ENCODE data around the gene MYO18A.
"Not testable (repeated sequence)": the region's sequence is repeated elsewhere in the genome, so short reads cannot be mapped to it uniquely, and the experiment has no call there.

Gene MYO18A

DNA sequence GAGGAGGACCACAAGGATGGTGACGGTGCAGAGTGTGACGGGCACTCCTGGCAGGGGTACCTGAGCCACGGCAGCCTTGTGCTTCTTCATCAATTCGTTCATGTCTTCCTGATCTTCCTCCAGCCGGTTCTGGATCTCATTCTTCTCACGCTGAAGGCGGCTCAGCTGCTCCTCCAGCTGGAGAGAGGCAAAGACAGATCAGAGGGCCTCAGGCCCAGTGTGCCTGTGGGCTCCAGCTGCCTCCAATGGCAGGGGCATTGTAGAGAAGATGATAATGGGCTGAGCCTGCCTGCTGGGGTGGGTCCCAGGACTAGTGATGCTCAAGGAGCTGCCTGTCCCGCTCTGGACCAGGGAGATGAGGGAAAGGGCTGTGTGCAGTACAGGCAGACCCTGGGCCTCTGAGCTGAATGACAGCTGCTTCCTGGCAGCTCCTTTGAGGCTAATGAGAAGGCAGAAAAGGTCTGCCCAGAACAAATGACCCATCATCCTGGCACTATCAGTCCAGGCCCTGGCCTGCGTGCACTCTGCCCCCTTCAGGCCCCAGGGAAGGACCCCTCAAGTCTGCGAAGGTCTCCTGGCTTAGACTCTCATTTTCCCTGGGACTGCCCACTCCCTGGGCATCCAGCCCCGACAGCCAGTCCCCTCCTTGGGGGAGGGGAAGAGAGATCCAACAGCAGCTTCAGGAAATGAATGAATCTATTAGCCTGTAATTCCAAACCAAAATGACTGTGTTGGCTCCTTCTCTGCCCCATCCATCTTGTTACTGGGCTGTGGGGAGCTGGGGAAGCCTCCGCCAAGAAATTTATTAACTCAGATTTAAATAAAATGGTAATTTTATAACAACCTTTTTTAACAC lies 89.2 kb downstream of the MYO18A start:
- H3K36me3 ChIP-seq (ENCODE audit: insufficient read depth, low read length): peaks cover 50% of the 10 kb centered on the region
- H3K27me3 ChIP-seq (ENCODE audit: control insufficient read depth, insufficient read depth, low read length): no peaks in the 10 kb centered on the region
- H3K4me3 ChIP-seq (ENCODE audit: low read length): no peak overlapping the region
- H3K4me2 ChIP-seq (ENCODE audit: low read length): no peak overlapping the region
- no peak overlapping the region for H3K9ac ChIP-seq (ENCODE audit: low read depth, low read length)
- no peaks in the 10 kb centered on the region for H3K9me3 ChIP-seq (replicated peaks; ENCODE audit: low read length)
- H3K4me1 ChIP-seq (ENCODE audit: control insufficient read depth, insufficient read depth, low read length): no peaks in the 10 kb centered on the region

DNA sequence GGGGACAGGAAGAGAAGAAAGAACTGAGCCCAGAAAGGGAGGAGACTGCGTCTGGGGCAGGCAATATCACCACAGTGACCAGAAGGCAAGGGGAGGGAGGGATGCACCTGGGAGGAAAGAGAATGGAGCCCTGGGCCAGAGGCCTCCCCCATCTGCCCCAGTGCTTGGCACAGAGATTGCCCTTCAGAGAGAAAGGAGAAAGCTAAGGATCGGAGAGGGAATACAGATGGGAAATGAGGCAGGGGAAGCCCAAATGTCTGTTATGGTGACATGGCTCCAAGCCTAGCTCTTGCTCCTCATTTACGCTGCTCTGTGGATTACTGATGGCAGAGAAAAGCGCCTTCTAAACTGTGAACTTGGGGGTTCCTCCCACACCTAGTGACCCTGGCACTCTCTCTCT lies 90.1 kb downstream of the MYO18A start:
- Histone ChIP-seq H3K9ac (ENCODE audit: low read depth, low read length) (no peak overlapping the region), H3K4me2 (ENCODE audit: low read length) (no peak overlapping the region), H3K27me3 (ENCODE audit: control insufficient read depth, insufficient read depth, low read length) (no peaks in the 10 kb centered on the region), H3K4me1 (ENCODE audit: control insufficient read depth, insufficient read depth, low read length) (no peaks in the 10 kb centered on the region), H3K4me3 (ENCODE audit: low read length) (no peak overlapping the region), H3K9me3 (replicated peaks; ENCODE audit: low read length) (no peaks in the 10 kb centered on the region), H3K36me3 (ENCODE audit: insufficient read depth, low read length) (peaks cover 57% of the 10 kb centered on the region)

DNA sequence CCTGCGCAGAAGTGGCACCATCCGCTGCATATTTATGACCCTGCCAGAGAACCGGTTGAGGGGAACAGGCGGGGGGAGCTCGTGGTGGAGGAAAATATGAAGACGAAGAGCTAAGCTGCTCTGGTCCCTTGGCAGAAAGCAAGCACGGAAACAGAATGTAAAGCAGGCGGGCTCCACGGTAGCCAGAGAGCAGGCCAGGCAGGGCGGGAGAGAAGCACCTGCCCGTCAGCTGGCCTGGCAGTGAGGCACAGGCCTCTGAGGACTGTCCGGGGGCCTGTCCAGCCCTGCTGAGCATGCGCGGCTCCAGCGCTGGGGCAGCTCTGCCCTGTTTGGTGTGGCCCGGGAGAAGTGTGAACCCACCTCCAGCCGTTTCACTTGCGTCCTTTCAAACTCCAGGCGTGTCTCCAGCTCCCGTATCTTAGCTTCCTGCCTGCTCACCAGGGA lies 90.6 kb downstream of the MYO18A start:
- no peaks in the 10 kb centered on the region for H3K4me1 ChIP-seq (ENCODE audit: control insufficient read depth, insufficient read depth, low read length)
- no peaks in the 10 kb centered on the region for H3K9me3 ChIP-seq (replicated peaks; ENCODE audit: low read length)
- H3K4me2 ChIP-seq (ENCODE audit: low read length): no peak overlapping the region
- peaks cover 54% of the 10 kb centered on the region for H3K36me3 ChIP-seq (ENCODE audit: insufficient read depth, low read length)
- no peaks in the 10 kb centered on the region for H3K27me3 ChIP-seq (ENCODE audit: control insufficient read depth, insufficient read depth, low read length)
- no peak overlapping the region for H3K4me3 ChIP-seq (ENCODE audit: low read length)
- H3K9ac ChIP-seq (ENCODE audit: low read depth, low read length): no peak overlapping the region

DNA sequence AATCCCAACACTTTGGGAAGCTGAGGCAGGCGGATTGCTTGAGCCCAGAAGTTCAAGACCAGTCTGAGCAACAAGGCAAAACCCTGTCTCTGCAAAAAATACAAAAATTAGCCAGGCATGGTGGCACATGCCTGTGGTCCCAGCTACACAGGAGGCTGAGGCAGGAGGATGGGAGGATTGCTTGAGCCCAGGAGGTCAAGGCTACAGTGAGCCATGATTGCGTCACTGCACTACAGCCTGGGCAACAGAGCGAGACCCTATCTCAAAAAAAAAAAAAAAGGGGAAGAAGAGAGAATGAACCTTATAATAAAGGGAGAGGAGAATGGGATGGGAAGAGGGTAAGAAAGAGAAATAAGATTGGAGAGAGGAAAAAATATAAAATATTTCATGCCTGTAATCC lies 91.4 kb downstream of the MYO18A start:
- not testable (repeated sequence) for H3K4me3 ChIP-seq (ENCODE audit: low read length); H3K9me3 ChIP-seq (replicated peaks; ENCODE audit: low read length); H3K4me2 ChIP-seq (ENCODE audit: low read length); H3K9ac ChIP-seq (ENCODE audit: low read depth, low read length); H3K4me1 ChIP-seq (ENCODE audit: control insufficient read depth, insufficient read depth, low read length); H3K27me3 ChIP-seq (ENCODE audit: control insufficient read depth, insufficient read depth, low read length)
- H3K36me3 ChIP-seq (ENCODE audit: insufficient read depth, low read length): peaks cover 47% of the 10 kb centered on the region

DNA sequence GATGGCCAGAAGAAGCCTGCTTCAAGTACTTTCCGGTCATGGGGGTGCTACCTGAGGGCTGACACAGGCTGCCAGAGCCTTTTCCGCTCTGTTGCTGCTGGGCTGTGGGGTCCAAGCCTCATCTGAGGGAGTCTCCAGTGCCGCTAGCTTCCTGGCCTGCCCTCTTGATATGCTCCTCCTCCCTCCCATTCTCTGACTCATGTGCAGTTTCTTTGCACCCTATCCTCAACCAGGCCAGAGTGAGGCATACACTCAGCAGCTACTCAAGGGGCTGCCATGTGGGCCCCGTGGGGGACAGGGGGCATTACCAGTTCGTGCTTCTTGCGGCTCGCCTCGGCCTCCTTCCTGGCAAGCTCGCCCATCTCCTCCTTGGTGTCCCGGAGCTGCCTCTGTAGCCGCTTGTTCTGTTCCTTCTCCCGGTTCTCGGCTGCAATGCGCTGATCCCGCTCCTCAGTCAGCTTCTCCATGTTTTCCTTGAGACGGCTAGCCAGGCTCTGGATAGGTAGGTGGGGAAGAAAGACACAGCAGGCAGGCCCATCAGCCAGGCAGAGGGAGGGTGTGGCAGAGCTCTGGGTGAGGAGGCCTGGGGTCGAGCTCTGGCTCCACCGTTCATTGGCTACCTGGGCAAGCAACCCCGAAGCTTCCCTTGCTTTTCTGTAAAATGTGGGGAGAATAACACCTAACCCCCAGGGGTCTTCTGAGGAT lies 93.4 kb downstream of the MYO18A start:
- Histone ChIP-seq H3K9me3 (replicated peaks; ENCODE audit: low read length) (no peaks in the 10 kb centered on the region), H3K27me3 (ENCODE audit: control insufficient read depth, insufficient read depth, low read length) (no peaks in the 10 kb centered on the region), H3K4me3 (ENCODE audit: low read length) (no peak overlapping the region), H3K4me1 (ENCODE audit: control insufficient read depth, insufficient read depth, low read length) (no peaks in the 10 kb centered on the region), H3K4me2 (ENCODE audit: low read length) (no peak overlapping the region), H3K36me3 (ENCODE audit: insufficient read depth, low read length) (peaks cover 36% of the 10 kb centered on the region), H3K9ac (ENCODE audit: low read depth, low read length) (no peak overlapping the region)

DNA sequence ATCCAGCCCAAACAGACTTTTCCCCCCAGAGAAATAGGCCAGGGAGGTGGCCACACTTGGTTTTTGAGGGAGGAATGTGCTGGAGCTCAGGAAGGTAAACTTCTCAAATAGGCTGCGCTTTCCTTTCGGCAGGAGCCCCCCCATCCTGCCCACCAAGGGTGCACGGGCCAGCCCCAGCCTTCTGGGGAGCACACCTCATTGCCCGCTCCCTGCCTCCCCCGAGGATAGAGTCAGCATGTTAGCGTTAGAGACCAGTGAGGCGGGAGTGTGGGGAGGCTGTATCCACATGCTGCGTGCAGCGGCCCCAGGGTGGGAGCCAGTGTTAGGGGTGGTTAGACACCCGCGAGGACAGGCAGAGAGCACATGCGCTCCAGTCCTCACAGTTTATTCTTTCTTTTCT lies 95.0 kb downstream of the MYO18A start:
- H3K27me3 ChIP-seq (ENCODE audit: control insufficient read depth, insufficient read depth, low read length): no peaks in the 10 kb centered on the region
- H3K9ac ChIP-seq (ENCODE audit: low read depth, low read length): no peak overlapping the region
- no peak overlapping the region for H3K4me3 ChIP-seq (ENCODE audit: low read length)
- H3K4me1 ChIP-seq (ENCODE audit: control insufficient read depth, insufficient read depth, low read length): no peaks in the 10 kb centered on the region
- peaks cover 27% of the 10 kb centered on the region for H3K36me3 ChIP-seq (ENCODE audit: insufficient read depth, low read length)
- no peak overlapping the region for H3K4me2 ChIP-seq (ENCODE audit: low read length)
- H3K9me3 ChIP-seq (replicated peaks; ENCODE audit: low read length): no peaks in the 10 kb centered on the region

DNA sequence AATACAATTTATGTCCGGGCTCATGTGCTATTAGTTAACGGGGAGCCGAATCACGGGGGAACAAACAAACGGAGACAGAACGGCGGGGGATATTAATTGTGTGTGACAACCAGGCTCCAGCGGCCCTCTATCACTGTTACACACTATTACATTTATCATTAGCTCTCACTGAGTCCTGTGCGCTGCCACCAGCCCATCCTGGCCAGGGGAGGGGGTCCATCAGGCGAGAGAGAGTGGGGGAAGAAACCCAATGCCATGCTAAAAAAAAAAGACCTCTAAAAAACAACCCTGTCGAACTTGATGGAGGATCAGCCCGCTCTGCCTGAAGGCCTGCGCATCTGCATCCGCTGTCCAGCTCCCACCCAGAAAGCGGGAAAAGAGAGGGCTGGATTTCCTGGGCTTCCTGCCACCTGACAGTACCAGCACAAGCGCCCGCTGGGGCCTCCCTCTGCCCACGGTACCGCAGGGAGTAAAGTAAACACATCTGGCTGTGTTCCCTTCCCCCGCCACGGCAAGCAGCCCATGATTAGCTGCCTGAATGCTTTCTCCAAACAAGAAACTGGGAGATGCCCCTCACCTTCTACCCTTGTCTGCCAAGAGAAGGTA lies 95.6 kb downstream of the MYO18A start:
- no peak overlapping the region for H3K4me3 ChIP-seq (ENCODE audit: low read length)
- no peak overlapping the region for H3K4me2 ChIP-seq (ENCODE audit: low read length)
- peaks cover 26% of the 10 kb centered on the region for H3K36me3 ChIP-seq (ENCODE audit: insufficient read depth, low read length)
- no peaks in the 10 kb centered on the region for H3K4me1 ChIP-seq (ENCODE audit: control insufficient read depth, insufficient read depth, low read length)
- no peak overlapping the region for H3K9ac ChIP-seq (ENCODE audit: low read depth, low read length)
- H3K9me3 ChIP-seq (replicated peaks; ENCODE audit: low read length): no peaks in the 10 kb centered on the region
- no peaks in the 10 kb centered on the region for H3K27me3 ChIP-seq (ENCODE audit: control insufficient read depth, insufficient read depth, low read length)

DNA sequence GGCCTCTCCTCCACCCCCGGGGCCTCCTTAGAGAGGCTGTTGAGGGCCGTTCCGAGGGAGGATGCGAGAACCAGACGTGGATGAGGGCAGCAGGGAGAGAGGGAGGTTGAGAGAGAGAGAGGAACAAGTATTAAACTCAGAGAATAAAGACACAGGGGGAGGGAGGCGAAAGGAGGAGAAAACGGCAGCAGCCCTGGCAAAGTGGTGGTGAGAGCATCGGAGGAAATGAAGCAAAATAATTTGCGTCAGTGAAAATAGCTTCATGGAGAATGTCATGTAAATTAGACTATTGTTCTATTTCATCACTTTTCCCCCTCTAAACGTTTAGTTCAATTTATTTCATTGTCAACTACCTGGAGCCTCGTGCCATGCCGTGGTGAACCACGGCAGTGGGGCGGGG lies 99.2 kb downstream of the MYO18A start:
- Histone ChIP-seq H3K36me3 (ENCODE audit: insufficient read depth, low read length) (peaks cover 12% of the 10 kb centered on the region), H3K27me3 (ENCODE audit: control insufficient read depth, insufficient read depth, low read length) (no peaks in the 10 kb centered on the region), H3K9ac (ENCODE audit: low read depth, low read length) (no peak overlapping the region), H3K4me2 (ENCODE audit: low read length) (no peak overlapping the region), H3K9me3 (replicated peaks; ENCODE audit: low read length) (no peaks in the 10 kb centered on the region), H3K4me3 (ENCODE audit: low read length) (no peak overlapping the region), H3K4me1 (ENCODE audit: control insufficient read depth, insufficient read depth, low read length) (peaks cover 12% of the 10 kb centered on the region)

DNA sequence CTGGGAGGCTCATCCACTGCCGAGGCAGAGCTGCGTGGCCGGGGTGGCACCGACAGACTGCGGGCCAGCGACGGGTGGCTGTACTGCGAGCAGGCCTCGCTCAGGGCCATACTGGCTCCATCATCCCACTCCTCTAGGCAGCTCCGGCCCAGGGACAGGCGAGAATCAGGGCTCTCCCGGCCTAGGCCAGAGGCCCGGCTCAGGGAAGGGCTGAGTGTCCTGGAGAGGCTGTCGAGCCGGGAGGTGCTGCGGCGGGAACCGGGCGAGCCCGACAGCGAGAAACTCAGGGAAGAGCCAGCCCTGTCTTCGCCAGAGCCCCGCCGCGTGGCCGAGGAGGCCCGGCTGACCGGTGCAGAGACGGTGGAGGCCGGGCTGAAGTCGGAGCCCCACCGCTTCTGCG lies 99.9 kb downstream of the MYO18A start:
- H3K4me1 ChIP-seq (ENCODE audit: control insufficient read depth, insufficient read depth, low read length): peaks cover 12% of the 10 kb centered on the region
- no peak overlapping the region for H3K4me2 ChIP-seq (ENCODE audit: low read length)
- no peaks in the 10 kb centered on the region for H3K9me3 ChIP-seq (replicated peaks; ENCODE audit: low read length)
- no peak overlapping the region for H3K4me3 ChIP-seq (ENCODE audit: low read length)
- no peaks in the 10 kb centered on the region for H3K27me3 ChIP-seq (ENCODE audit: control insufficient read depth, insufficient read depth, low read length)
- H3K9ac ChIP-seq (ENCODE audit: low read depth, low read length): no peak overlapping the region
- peaks cover 7% of the 10 kb centered on the region for H3K36me3 ChIP-seq (ENCODE audit: insufficient read depth, low read length)

DNA sequence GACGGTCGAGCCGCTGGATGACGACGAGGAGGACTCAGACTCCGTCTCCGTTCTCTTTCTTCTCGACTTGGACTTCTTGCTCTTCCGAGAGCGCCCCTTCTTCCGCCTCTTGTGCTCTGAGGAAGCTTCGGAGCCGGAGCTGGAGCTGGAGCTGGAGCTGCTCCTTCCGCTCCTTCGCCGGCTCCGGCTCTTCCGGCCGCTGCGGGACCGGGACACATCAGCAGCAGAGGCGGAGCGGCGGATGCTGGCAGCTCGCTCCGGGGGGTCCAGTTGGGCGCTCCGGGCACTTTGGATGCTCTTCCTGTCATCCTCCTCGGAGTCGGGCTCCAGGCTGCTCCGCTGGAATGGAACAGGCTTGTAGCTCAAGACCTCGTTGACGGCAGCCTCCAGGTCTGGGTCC lies 100.3 kb downstream of the MYO18A start:
- Histone ChIP-seq H3K9me3 (replicated peaks; ENCODE audit: low read length) (no peaks in the 10 kb centered on the region), H3K4me3 (ENCODE audit: low read length) (no peak overlapping the region), H3K27me3 (ENCODE audit: control insufficient read depth, insufficient read depth, low read length) (no peaks in the 10 kb centered on the region), H3K36me3 (ENCODE audit: insufficient read depth, low read length) (peaks cover 6% of the 10 kb centered on the region), H3K4me2 (ENCODE audit: low read length) (no peak overlapping the region), H3K9ac (ENCODE audit: low read depth, low read length) (no peak overlapping the region), H3K4me1 (ENCODE audit: control insufficient read depth, insufficient read depth, low read length) (peaks cover 12% of the 10 kb centered on the region)

DNA sequence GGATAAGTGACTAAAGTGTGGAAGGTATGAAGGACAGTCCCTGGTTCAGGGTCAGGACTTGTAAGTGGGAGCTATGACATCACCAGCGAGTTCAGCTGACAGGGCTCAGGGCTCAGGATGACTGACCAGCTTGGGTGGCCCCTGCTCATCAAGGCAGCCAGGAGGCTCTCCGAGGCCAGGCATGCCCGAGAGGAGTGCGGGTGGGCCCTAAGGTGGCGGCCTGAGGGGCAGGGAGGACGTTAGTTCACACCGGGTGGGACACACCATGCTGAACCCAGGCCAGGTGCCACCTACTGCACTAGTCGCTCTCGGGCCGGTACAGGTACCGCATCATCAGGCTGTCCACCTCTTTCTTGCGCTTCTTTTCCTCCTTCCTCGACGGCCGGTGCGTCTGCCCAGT lies 100.8 kb downstream of the MYO18A start:
- Histone ChIP-seq H3K9ac (ENCODE audit: low read depth, low read length) (no peak overlapping the region), H3K9me3 (replicated peaks; ENCODE audit: low read length) (no peaks in the 10 kb centered on the region), H3K36me3 (ENCODE audit: insufficient read depth, low read length) (peaks cover 6% of the 10 kb centered on the region)

More for the DNA sequence above, 100.8 kb downstream of the MYO18A start:
- Histone ChIP-seq H3K4me2 (ENCODE audit: low read length) (no peak overlapping the region), H3K4me3 (ENCODE audit: low read length) (no peak overlapping the region), H3K27me3 (ENCODE audit: control insufficient read depth, insufficient read depth, low read length) (no peaks in the 10 kb centered on the region), H3K4me1 (ENCODE audit: control insufficient read depth, insufficient read depth, low read length) (peaks cover 12% of the 10 kb centered on the region)

Data from skeletal muscle satellite cell (primary cell).